CD8-positive, alpha-beta memory T cell (primary cell): ENCODE data around the gene DNAAF8. TPM values are rescaled to one million over a fixed set of nuclear protein-coding genes. Genes with fewer than 3 reads are reported as not detected.

Source experiments
- CTCF ChIA-PET: fragments of 350-600 bp; sonication (Branson Sonifier 250); formaldehyde crosslinking; loops from one replicate; lab custom pipeline; 2021; ENCODE audit warnings: antibody characterized with exemption; lab: Charles Lee
- POLR2A ChIA-PET: fragments of 350-600 bp; sonication (Branson Sonifier 250); formaldehyde crosslinking; loops from one replicate; lab custom pipeline; 2021; ENCODE audit warnings: antibody characterized with exemption; lab: Charles Lee
- DNase-seq, 5 donors: peaks; one replicate each; pipeline versions ENCODE4 v3.0.0 to v3.0.0-alpha.2; 2020 to 2022; ENCODE audit warnings: mixed read lengths in 1 of 5
- H3K27ac ChIP-seq: one replicate; pipeline ENCODE4 v1.7.0; 2013; ENCODE audit warnings: low read depth, mild to moderate bottlenecking, low read length, moderate library complexity
- H3K27me3 ChIP-seq: 2 replicates; pipeline ENCODE4 v1.7.0; 2013; ENCODE audit warnings: low read length, mild to moderate bottlenecking; ENCODE audit not compliant: insufficient read depth, poor library complexity, severe bottlenecking
- H3K36me3 ChIP-seq: 2 replicates; pipeline ENCODE4 v1.7.0; 2013; ENCODE audit warnings: mild to moderate bottlenecking, low read length, moderate library complexity; ENCODE audit not compliant: insufficient read depth
- H3K4me1 ChIP-seq: 2 replicates; pipeline ENCODE4 v1.7.0; 2013; ENCODE audit warnings: mild to moderate bottlenecking, low read length, moderate library complexity; ENCODE audit not compliant: insufficient read depth
- H3K4me3 ChIP-seq: 2 replicates; pipeline ENCODE4 v1.7.0; 2013; ENCODE audit warnings: mild to moderate bottlenecking, low read length
- H3K9me3 ChIP-seq: 2 replicates; pipeline ENCODE4 v1.7.0; 2013; ENCODE audit warnings: mild to moderate bottlenecking, low read length
- H3K27ac Mint-ChIP-seq, 8 donors: one replicate each; pipeline ENCODE4 v1.8.0; 2020 to 2021; ENCODE audit warnings: mixed read lengths in 8 of 8, mild to moderate bottlenecking in 6 of 8, inconsistent platforms in 3 of 8, moderate library complexity in 3 of 8
- H3K27me3 Mint-ChIP-seq, 2 donors: one replicate each; pipeline ENCODE4 v1.8.0; 2020 to 2021; ENCODE audit warnings: mixed read lengths in 2 of 2, mild to moderate bottlenecking in 1 of 2, moderate library complexity in 1 of 2
- H3K36me3 Mint-ChIP-seq, 3 donors: one replicate each; pipeline ENCODE4 v1.8.0; 2020 to 2021; ENCODE audit warnings: mixed read lengths in 3 of 3, inconsistent platforms in 1 of 3, mild to moderate bottlenecking in 1 of 3
- H3K4me1 Mint-ChIP-seq, 3 donors: one replicate each; pipeline ENCODE4 v1.8.0; 2020 to 2021; ENCODE audit warnings: mixed read lengths in 3 of 3, inconsistent platforms in 1 of 3, mild to moderate bottlenecking in 1 of 3
- H3K4me3 Mint-ChIP-seq, 7 donors: one replicate each; pipeline ENCODE4 v1.8.0; 2020 to 2021; ENCODE audit warnings: mixed read lengths in 7 of 7, mild to moderate bottlenecking in 6 of 7, moderate library complexity in 4 of 7, inconsistent platforms in 2 of 7
- H3K9me3 Mint-ChIP-seq, 5 donors: one replicate each; pipeline ENCODE4 v1.8.0; 2020 to 2022; ENCODE audit warnings: mixed read lengths in 5 of 5, mild to moderate bottlenecking in 3 of 5, moderate library complexity in 2 of 5, inconsistent platforms in 1 of 5
- polyA plus RNA-seq: library from polyadenylated mRNA; unstranded; fragments of 300-500 nt; fragmentation: Illumina TruSeq; gene quantifications from one replicate; pipeline ENCODE4 v1.2.3, GENCODE V29; 2021
- total RNA-seq, 2 experiments: library from RNA; stranded (reverse); gene quantifications; one replicate each; pipeline ENCODE4 v1.2.3, GENCODE V29; 2021

DNAAF8 gene
- total and polyA plus RNA-seq, 3 experiments from 2014 or later, result 0.15 to 0.35 (median 0.31) TPM

- H3K4me1 ChIP-seq, result peaks cover 16% of the 10 kb centered on the region
- no peak overlapping the region for H3K27ac ChIP-seq
- H3K4me1 Mint-ChIP-seq, result peaks cover under 1 to 15% (median 4%) of the 10 kb centered on the region in 3 donors
- POLR2A ChIA-PET, result no interaction called here
- H3K9me3 ChIP-seq, result no peaks in the 10 kb centered on the region
- CTCF ChIA-PET, result no interaction called here
- no peaks in the 10 kb centered on the region for H3K36me3 ChIP-seq
- H3K27me3 Mint-ChIP-seq, result no peaks in the 10 kb centered on the region
- H3K36me3 Mint-ChIP-seq, result peaks cover 0 to 2% (median under 1%) of the 10 kb centered on the region in 3 donors
- no peaks in the 10 kb centered on the region for H3K27me3 ChIP-seq
- H3K9me3 Mint-ChIP-seq, result no peaks in the 10 kb centered on the region
- no peak overlapping the region for H3K4me3 Mint-ChIP-seq
- DNase-seq, result no peak
- no peak overlapping the region for H3K27ac Mint-ChIP-seq
- no peak overlapping the region for H3K4me3 ChIP-seq
Observed at GRCh38 chr16:4797805-4798252, 63.5 kb downstream of the DNAAF8 start.

- H3K36me3 ChIP-seq, result no peaks in the 10 kb centered on the region
- POLR2A ChIA-PET, result no interaction called here
- H3K27me3 ChIP-seq, result no peaks in the 10 kb centered on the region
- Mint-ChIP-seq H3K4me1 (peaks cover 7 to 22% (median 9%) of the 10 kb centered on the region in 3 donors), H3K27me3 (no peaks in the 10 kb centered on the region), H3K27ac (no peak overlapping the region), H3K9me3 (no peaks in the 10 kb centered on the region), H3K4me3 (no peak overlapping the region), H3K36me3 (peaks cover 0 to 2% (median 1%) of the 10 kb centered on the region in 3 donors)
- H3K9me3 ChIP-seq, result no peaks in the 10 kb centered on the region
- no peak for DNase-seq
- H3K4me1 ChIP-seq, result peaks cover 16% of the 10 kb centered on the region
- H3K4me3 ChIP-seq, result no peak overlapping the region
- H3K27ac ChIP-seq, result no peak overlapping the region
- CTCF ChIA-PET, result no interaction called here
Observed at GRCh38 chr16:4798456-4798855, 64.1 kb downstream of the DNAAF8 start.

Other genes starting within 250 kb of the DNAAF8 start
- 10 to 100 TPM; 28.4 to 32.1 TPM for gene CDIP1, start 195.8 kb upstream of the DNAAF8 start, total RNA-seq
- 21.8 TPM for gene CDIP1, start 195.8 kb upstream of the DNAAF8 start, polyA plus RNA-seq
- under 1 TPM; 0.07 to 0.11 TPM for gene C16orf96, start 178.2 kb upstream of the DNAAF8 start, total RNA-seq
- gene C16orf96, start 178.2 kb upstream of the DNAAF8 start, polyA plus RNA-seq, result 0.05 TPM
- 10 to 100 TPM; 18.7 to 22.3 TPM for gene UBALD1, start 119.6 kb upstream of the DNAAF8 start, total RNA-seq
- gene UBALD1, start 119.6 kb upstream of the DNAAF8 start, polyA plus RNA-seq, result 4.9 TPM
- gene MGRN1, start 109.7 kb upstream of the DNAAF8 start, total RNA-seq, result 10 to 100 TPM; 67.3 to 69.7 TPM
- gene MGRN1, start 109.7 kb upstream of the DNAAF8 start, polyA plus RNA-seq, result 6.4 TPM
- gene NUDT16L1, start 41.0 kb upstream of the DNAAF8 start, total RNA-seq, result 10 to 100 TPM; 40.6 to 47.7 TPM
- 89.2 TPM for gene NUDT16L1, start 41.0 kb upstream of the DNAAF8 start, polyA plus RNA-seq
- 10 to 100 TPM; 16.9 to 18.5 TPM for gene ANKS3, start 266 bp upstream of the DNAAF8 start, total RNA-seq
- 4.3 TPM for gene ANKS3, start 266 bp upstream of the DNAAF8 start, polyA plus RNA-seq
- gene ZNF500, start 32.6 kb downstream of the DNAAF8 start, total RNA-seq, result 10 to 100 TPM; 12.7 to 13.7 TPM
- gene ZNF500, start 32.6 kb downstream of the DNAAF8 start, polyA plus RNA-seq, result 15.2 TPM
- not detected for gene SEPTIN12, start 53.8 kb downstream of the DNAAF8 start, total RNA-seq
- gene SEPTIN12, start 53.8 kb downstream of the DNAAF8 start, polyA plus RNA-seq, result not detected
- not detected for gene SMIM22, start 60.8 kb downstream of the DNAAF8 start, total RNA-seq
- not detected for gene SMIM22, start 60.8 kb downstream of the DNAAF8 start, polyA plus RNA-seq
- gene ROGDI, start 68.1 kb downstream of the DNAAF8 start, total RNA-seq, result 1 to 10 TPM; 7.4 to 8.1 TPM
- 7.8 TPM for gene ROGDI, start 68.1 kb downstream of the DNAAF8 start, polyA plus RNA-seq
- gene GLYR1, start 112.8 kb downstream of the DNAAF8 start, total RNA-seq, result 100 to 1,000 TPM; 104 to 110 TPM
- gene GLYR1, start 112.8 kb downstream of the DNAAF8 start, polyA plus RNA-seq, result 40.2 TPM
- 10 to 100 TPM; 40.3 to 41.0 TPM for gene UBN1, start 112.9 kb downstream of the DNAAF8 start, total RNA-seq
- gene UBN1, start 112.9 kb downstream of the DNAAF8 start, polyA plus RNA-seq, result 23.3 TPM
- gene PPL, start 202.6 kb downstream of the DNAAF8 start, total RNA-seq, result not detected
- gene PPL, start 202.6 kb downstream of the DNAAF8 start, polyA plus RNA-seq, result 0.29 TPM
- not detected for gene SEC14L5, start 223.8 kb downstream of the DNAAF8 start, total RNA-seq
- gene SEC14L5, start 223.8 kb downstream of the DNAAF8 start, polyA plus RNA-seq, result not detected